Stimulated activated effector memory CD8-positive, alpha-beta T cell treated with anti-CD3 and anti-CD28 coated beads, Interleukin-12 subunit alpha, Interleukin-12 subunit beta, amount 100 ng/mL, for 72 hours (primary cell): ENCODE results near the gene SPNS3.

ENCODE experiments used
- ATAC-seq: fragments of 150-1000 bp; cut with Tn5 transposase; 2 replicates; pipeline ENCODE4 v1.10.0; 2021
- DNase-seq, 2 donors: peaks; one replicate each; pipeline ENCODE4 v3.0.0; 2021 to 2022; ENCODE audit warnings: low spot score in 2 of 2
- H3K27ac Mint-ChIP-seq: one replicate; pipeline ENCODE4 v1.8.0; 2022; ENCODE audit warnings: mild to moderate bottlenecking, mixed read lengths
- H3K36me3 Mint-ChIP-seq: one replicate; pipeline ENCODE4 v1.8.0; 2022; ENCODE audit warnings: mild to moderate bottlenecking, mixed read lengths
- H3K4me1 Mint-ChIP-seq: one replicate; pipeline ENCODE4 v1.8.0; 2022; ENCODE audit warnings: mixed read lengths
- H3K4me3 Mint-ChIP-seq: one replicate; pipeline ENCODE4 v1.8.0; 2022; ENCODE audit warnings: mild to moderate bottlenecking, mixed read lengths
- H3K9me3 Mint-ChIP-seq: one replicate; pipeline ENCODE4 v1.8.0; 2022; ENCODE audit warnings: mixed read lengths

Gene SPNS3

GRCh38 chr17:4487820-4488716 lies 54.3 kb downstream of the SPNS3 start:
- H3K27ac Mint-ChIP-seq, result no peak overlapping the region
- H3K4me3 Mint-ChIP-seq, result no peak overlapping the region
- H3K36me3 Mint-ChIP-seq, result no peaks in the 10 kb centered on the region
- no peak for ATAC-seq
- DNase-seq, result no peak
- peaks cover 47% of the 10 kb centered on the region for H3K4me1 Mint-ChIP-seq
- H3K9me3 Mint-ChIP-seq, result no peaks in the 10 kb centered on the region

GRCh38 chr17:4488989-4489595 lies 55.4 kb downstream of the SPNS3 start:
- DNase-seq (no peak), ATAC-seq (no peak)
- Mint-ChIP-seq H3K27ac (no peak overlapping the region), H3K4me1 (peaks cover 43% of the 10 kb centered on the region), H3K36me3 (no peaks in the 10 kb centered on the region), H3K9me3 (no peaks in the 10 kb centered on the region), H3K4me3 (no peak overlapping the region)

- Mint-ChIP-seq H3K9me3 (no peaks in the 10 kb centered on the region), H3K4me1 (peaks cover 36% of the 10 kb centered on the region), H3K4me3 (no peak overlapping the region), H3K36me3 (no peaks in the 10 kb centered on the region), H3K27ac (peak overlapping the region; percentile 27)
- ATAC-seq (no peak), DNase-seq (no peak)
Measured at GRCh38 chr17:4490109-4490591, 56.4 kb downstream of the SPNS3 start.

- ATAC-seq (no peak), DNase-seq (no peak)
- peaks cover 31% of the 10 kb centered on the region for H3K4me1 Mint-ChIP-seq
- H3K9me3 Mint-ChIP-seq, result no peaks in the 10 kb centered on the region
- H3K27ac Mint-ChIP-seq, result peak overlapping the region; percentile 27
- H3K36me3 Mint-ChIP-seq, result no peaks in the 10 kb centered on the region
- no peak overlapping the region for H3K4me3 Mint-ChIP-seq
Measured at GRCh38 chr17:4490637-4491061, 56.9 kb downstream of the SPNS3 start.

GRCh38 chr17:4492721-4493561 lies 59.2 kb downstream of the SPNS3 start:
- Mint-ChIP-seq H3K9me3 (no peaks in the 10 kb centered on the region), H3K27ac (no peak overlapping the region), H3K36me3 (no peaks in the 10 kb centered on the region), H3K4me3 (no peak overlapping the region), H3K4me1 (peaks cover 12% of the 10 kb centered on the region)
- DNase-seq (no peak), ATAC-seq (peak; percentile 20)

- no peak overlapping the region for H3K4me3 Mint-ChIP-seq
- H3K36me3 Mint-ChIP-seq, result no peaks in the 10 kb centered on the region
- DNase-seq (no peak), ATAC-seq (no peak)
- H3K4me1 Mint-ChIP-seq, result peaks cover 26% of the 10 kb centered on the region
- H3K9me3 Mint-ChIP-seq, result no peaks in the 10 kb centered on the region
- H3K27ac Mint-ChIP-seq, result no peak overlapping the region
Measured at GRCh38 chr17:4497101-4497824, 63.5 kb downstream of the SPNS3 start.

- H3K9me3 Mint-ChIP-seq, result no peaks in the 10 kb centered on the region
- no peak within 1 kb of the TSS for H3K27ac Mint-ChIP-seq
- peaks cover 15% of the 10 kb centered on the region for H3K4me1 Mint-ChIP-seq
- ATAC-seq, result peak; percentile 87
- peak; percentile 53 to 77 for DNase-seq
- peak within 1 kb of the TSS; percentile 79 for H3K4me3 Mint-ChIP-seq
- no peaks in the 10 kb centered on the region for H3K36me3 Mint-ChIP-seq
Measured at GRCh38 chr17:4498461-4499397, 65.0 kb downstream of the SPNS3 start, which contains the start of gene SPNS2. Gene SPNS2 (plus strand): TSS chr17:4498881. CDS start chr17:4499048, 167 bp downstream.

GRCh38 chr17:4499431-4500190 lies 65.9 kb downstream of the SPNS3 start:
- H3K27ac Mint-ChIP-seq, result no peak overlapping the region
- DNase-seq, result no peak

GRCh38 chr17:4500191-4500571 lies 66.4 kb downstream of the SPNS3 start:
- Mint-ChIP-seq H3K36me3 (no peaks in the 10 kb centered on the region), H3K4me3 (peak overlapping the region; percentile 79), H3K27ac (no peak overlapping the region), H3K9me3 (no peaks in the 10 kb centered on the region), H3K4me1 (peaks cover 28% of the 10 kb centered on the region)
- DNase-seq (no peak), ATAC-seq (no peak)

More at GRCh38 chr17:4499431-4500190, 65.9 kb downstream of the SPNS3 start:
- Mint-ChIP-seq H3K4me1 (peaks cover 23% of the 10 kb centered on the region), H3K4me3 (peak overlapping the region; percentile 79), H3K9me3 (no peaks in the 10 kb centered on the region), H3K36me3 (no peaks in the 10 kb centered on the region)
- ATAC-seq, result peak; percentile 8

- H3K4me1 Mint-ChIP-seq, result peaks cover 33% of the 10 kb centered on the region
- no peak for DNase-seq
- no peak for ATAC-seq
- no peaks in the 10 kb centered on the region for H3K36me3 Mint-ChIP-seq
- no peaks in the 10 kb centered on the region for H3K9me3 Mint-ChIP-seq
- no peak overlapping the region for H3K4me3 Mint-ChIP-seq
- H3K27ac Mint-ChIP-seq, result no peak overlapping the region
Measured at GRCh38 chr17:4501295-4501949, 67.7 kb downstream of the SPNS3 start.

GRCh38 chr17:4502466-4503154 lies 68.9 kb downstream of the SPNS3 start:
- DNase-seq (no peak), ATAC-seq (no peak)
- no peak overlapping the region for H3K4me3 Mint-ChIP-seq
- no peaks in the 10 kb centered on the region for H3K36me3 Mint-ChIP-seq
- no peaks in the 10 kb centered on the region for H3K9me3 Mint-ChIP-seq
- H3K4me1 Mint-ChIP-seq, result peaks cover 33% of the 10 kb centered on the region
- no peak overlapping the region for H3K27ac Mint-ChIP-seq

- H3K4me1 Mint-ChIP-seq, result peaks cover 37% of the 10 kb centered on the region
- H3K27ac Mint-ChIP-seq, result no peak overlapping the region
- no peaks in the 10 kb centered on the region for H3K36me3 Mint-ChIP-seq
- no peak overlapping the region for H3K4me3 Mint-ChIP-seq
- DNase-seq (no peak), ATAC-seq (no peak)
- H3K9me3 Mint-ChIP-seq, result no peaks in the 10 kb centered on the region
Measured at GRCh38 chr17:4503283-4504025, 69.7 kb downstream of the SPNS3 start.
